ENCODE measurements around the gene SURF6.
"Not testable (repeated sequence)": the region's sequence is repeated elsewhere in the genome, so short reads cannot be mapped to it uniquely, and the experiment has no call there.

Gene SURF6

DNA sequence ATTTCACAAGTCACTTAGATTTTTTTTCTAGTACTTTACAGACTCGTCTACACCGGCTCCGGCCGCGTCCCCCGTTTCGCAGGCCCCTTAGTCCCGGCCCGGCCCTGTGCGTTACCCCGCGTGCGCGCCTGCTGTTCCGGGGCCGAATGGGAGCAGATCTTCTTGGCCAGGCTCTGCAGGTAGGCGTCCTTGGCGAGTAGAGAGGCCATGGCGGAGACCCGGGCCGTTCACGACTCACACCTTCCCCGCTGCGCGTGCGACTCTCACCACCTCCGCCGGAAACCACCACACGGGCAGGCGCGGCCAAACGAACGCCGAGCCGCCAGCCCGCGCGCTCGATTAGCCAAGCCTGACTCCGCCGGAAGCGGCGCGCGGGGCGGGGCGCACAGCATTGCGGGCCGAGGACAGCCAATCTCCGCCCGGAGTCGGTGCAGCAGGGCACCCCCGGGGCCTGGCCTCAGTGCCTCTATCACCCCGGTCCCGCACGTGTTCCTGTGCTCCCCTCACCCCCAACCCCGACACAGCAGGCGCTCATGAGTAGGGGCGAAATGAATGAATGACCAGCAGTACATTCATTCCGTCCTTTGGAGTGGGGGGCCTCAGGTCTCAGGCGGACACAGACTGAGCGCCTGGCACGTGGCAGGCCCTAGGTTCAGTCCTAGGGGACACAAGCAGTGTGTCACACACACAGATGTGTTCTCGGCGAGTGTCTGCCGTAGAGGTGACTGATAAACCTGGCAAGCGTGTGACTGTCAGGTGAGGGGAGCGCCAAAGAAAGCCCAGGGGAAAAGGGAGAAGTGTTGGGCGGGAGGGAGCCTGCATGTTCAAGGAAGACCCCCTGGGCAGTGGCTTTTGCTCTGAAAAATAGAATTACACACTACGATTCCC is at the start of gene SURF6:
Gene SURF6, minus strand, starts transcription at position 265 of the 888 bp plus-strand sequence. Its CDS starts 56 bp downstream, at position 209.
- DNase-seq (ENCODE audit: low spot score) = peak; percentile 93

DNA sequence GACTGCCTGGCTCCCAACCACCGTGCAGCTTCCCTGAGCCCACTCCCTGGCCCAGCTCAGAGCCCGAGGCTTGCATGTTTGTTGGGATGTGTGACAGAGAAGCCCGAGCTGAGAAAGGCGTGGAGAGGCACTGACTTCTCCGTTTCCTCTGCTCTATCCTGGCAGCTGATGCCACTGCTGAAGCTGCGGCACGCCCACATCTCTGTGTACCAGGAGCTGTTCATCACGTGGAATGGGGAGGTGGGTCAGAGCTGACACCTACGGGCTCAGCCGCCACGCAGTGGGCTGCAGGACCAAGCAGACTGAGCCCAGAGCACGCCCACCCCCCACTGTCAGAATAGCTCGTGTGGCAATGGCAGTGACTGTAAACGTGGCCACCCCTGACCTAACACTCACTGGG is 49.5 kb upstream of the SURF6 start:
- DNase-seq (ENCODE audit: low spot score) = no peak

DNA sequence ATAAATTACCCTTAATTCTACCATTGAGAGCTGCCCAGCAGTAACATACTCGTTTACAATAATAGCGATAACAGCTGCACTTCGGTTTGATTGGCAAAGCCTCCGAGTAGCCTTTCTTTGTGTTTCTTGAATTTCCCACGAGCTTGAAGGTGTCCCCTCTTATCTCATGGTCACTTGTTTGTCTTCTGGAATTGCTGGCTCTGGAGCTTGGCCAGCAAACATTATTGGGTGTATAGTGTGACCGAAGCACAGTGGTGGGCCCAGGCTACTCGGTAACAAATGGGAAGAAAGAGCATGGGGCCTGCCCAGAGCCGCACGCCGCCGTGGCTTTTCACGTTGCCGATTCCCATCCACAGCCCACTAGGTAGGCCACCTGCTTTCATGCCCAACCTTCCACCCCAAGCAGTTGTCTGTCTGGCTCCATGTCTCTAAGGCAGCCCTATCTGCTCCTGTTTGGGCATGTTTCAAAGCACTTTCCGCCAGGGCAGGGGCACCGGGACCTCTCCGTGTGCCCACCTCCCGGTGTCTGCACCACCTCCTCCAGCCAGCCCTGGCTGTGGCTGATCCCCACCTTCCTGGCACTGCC is 48.8 kb upstream of the SURF6 start:
- no peak for DNase-seq (ENCODE audit: low spot score)

DNA sequence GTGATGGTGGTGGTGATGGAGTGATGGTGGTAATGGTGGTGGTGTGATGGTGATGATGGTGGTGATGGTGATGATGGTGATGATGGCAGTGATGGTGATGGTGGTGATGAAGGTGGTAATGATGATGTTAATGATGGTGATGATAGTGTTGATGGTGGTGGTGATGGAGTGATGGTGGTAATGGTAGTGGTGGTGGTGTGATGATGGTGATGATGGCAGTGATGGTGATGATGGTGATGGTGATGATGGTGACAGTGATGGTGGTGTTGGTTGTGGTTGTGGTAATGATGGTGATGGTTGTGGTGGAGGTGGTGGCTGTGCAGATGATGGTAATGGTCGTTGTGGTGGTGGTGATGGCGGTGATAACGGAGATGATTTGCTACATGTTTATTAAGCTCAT is 47.5 kb upstream of the SURF6 start:
- DNase-seq (ENCODE audit: low spot score) = no peak

DNA sequence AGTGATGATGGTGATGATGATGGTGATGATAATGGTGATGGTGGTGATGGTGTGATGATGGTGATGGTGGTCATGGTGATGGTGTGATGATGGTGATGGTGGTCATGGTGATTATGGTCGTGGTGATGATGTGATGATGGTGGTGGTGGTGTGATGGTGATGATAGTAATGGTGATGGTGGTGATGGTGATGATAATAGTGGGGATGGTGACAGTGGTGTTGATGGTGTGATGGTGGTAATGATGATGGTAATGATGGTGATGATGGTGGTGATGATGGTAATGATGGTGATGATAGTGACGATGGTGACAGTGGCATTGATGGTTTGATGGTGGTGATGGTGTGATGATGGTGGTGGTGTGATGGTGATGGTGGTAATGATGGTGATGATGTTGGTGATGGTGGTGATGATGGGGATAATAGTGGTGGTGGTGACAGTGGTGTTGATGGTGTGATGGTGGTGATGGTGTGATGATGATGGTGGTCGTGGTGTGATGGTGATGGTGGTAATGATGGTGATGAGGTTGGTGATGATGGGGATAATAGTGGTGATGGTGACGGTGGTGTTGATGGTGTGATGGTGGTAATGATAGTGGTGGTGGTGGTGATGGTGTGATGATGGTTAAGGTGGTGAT is 46.6 kb upstream of the SURF6 start:
- DNase-seq (ENCODE audit: low spot score) = no peak

DNA sequence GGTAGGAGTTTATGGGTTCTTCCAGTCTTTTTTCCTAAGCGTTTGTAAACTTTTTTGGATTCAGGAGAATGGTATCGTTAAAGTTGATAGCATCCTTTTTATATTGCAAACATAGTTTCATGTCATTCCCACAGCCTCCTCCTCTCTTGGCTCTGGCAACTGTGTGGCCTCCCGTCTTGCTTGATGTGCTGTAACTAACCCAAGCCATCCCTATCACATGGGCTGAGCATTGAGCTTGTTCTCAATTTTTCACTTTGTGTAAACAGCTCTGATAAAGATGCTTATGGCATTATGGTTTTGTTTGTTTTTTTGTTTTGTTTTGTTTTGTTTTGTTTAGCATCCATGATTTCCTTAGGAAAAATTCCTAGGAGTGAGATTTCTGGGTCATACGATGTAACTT is 44.7 kb upstream of the SURF6 start:
- DNase-seq (ENCODE audit: low spot score) = no peak

DNA sequence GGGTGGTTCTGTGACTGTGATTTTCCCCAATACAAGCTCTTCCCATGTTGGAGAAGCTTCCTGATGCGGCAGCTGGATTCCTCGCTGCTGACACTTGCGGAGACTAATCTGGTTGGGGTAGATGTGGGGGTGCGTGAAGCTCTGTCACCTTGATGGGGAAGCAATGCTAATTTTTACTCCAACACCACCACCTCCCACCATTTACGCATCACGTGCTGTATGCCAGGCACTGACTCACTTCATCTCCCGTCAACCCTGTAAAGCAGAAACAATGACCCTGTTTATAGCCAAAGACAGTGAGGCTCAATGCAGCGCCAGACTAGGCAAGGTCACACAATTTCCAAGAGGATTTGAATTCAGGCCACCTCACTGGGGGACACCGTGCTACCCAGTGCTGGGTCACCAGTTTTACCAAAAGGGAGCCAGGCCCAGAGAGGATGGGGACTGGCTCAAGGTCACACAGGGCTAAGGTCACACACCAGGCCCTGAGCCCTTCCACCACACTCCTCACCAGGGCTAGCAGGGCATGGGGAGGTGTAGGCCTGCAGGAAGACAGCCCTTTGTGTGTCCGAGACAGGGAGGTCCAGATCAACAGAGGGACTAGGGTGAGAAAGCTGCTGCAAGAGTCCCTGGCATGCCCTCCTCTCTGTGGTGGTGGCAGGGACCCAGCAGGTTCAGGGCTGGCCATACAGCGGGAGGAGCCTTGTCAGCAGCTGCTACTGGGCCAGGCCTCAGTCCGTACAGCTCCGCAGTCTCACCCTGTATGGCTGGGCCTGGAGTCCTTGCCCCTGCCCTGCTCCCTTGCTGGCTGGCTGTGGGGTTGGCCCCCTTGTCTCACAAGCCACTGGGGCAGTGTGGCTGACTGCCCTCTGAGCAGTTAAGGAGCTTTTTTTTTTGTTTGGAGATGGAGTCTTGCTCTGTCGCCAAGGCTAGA is 43.4 kb upstream of the SURF6 start:
- DNase-seq (ENCODE audit: low spot score) = no peak

DNA sequence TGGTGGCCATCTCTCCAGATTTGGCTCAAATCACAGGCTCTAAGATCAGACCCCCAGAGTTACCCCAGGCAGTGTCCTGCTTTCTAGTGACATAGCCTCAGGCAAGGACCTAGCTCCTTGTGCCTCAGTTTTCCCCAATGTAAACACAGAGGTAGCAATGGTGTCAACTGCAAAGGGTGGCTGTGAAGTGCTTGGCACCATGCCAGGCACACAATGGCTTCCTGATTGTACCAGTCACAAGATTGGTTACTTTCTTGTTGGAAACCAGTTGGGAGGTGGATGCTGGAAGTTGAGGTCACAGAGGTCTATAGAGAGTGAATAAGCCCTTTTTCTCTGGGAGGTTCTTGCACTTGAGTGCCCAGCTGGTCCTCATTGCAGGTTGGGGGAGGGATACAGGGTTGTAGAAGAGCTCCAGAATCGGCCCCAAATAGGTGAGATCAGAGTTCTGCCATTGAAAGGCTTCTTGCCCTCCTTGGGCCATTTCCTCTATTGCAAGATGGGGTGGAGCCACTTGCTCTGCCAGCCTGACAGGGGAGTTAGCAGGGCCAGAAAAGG is 42.5 kb upstream of the SURF6 start:
- no peak for DNase-seq (ENCODE audit: low spot score)

DNA sequence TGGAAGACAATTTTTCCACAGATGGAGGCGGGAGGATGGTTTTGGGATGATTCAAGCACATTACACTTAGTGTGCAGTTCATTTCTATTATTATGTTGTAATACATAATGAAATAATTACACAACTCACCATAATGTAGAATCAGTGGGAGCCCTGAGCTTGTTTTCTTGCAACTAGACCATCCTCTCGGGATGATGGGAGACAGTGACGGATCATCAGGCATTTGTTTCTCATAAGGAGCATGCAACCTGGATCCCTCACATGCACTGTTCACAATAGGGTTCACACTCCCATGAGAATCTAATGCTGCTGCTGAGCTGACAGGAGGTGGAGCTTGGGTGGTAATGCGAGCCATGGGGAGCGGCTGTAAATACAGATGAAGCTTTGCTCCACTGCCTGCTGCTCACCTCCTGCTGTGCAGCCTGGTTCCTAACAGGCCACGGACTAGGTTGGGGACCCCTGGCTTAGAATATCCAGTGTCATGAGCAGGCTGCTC is 41.8 kb upstream of the SURF6 start:
- DNase-seq (ENCODE audit: low spot score) = no peak

DNA sequence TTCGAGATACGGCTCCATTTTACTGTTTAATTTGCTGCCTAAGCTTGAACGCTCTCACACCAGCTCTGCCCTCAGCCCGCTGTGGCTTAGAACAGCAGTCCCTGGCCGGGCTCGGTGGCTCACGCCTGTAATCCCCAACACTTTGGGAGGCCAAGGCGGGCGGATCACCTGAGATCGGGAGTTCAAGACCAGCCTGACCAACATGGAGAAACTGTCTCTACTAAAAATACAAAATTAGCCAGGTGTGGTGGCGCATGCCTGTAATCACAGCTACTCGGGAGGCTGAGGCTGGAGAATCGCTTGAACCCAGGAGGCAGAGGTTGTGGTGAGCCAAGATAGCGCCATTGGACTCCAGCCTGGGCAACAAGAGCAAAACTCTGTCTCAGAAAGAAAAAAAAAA is 41.3 kb upstream of the SURF6 start:
- DNase-seq (ENCODE audit: low spot score) = not testable (repeated sequence)

DNA sequence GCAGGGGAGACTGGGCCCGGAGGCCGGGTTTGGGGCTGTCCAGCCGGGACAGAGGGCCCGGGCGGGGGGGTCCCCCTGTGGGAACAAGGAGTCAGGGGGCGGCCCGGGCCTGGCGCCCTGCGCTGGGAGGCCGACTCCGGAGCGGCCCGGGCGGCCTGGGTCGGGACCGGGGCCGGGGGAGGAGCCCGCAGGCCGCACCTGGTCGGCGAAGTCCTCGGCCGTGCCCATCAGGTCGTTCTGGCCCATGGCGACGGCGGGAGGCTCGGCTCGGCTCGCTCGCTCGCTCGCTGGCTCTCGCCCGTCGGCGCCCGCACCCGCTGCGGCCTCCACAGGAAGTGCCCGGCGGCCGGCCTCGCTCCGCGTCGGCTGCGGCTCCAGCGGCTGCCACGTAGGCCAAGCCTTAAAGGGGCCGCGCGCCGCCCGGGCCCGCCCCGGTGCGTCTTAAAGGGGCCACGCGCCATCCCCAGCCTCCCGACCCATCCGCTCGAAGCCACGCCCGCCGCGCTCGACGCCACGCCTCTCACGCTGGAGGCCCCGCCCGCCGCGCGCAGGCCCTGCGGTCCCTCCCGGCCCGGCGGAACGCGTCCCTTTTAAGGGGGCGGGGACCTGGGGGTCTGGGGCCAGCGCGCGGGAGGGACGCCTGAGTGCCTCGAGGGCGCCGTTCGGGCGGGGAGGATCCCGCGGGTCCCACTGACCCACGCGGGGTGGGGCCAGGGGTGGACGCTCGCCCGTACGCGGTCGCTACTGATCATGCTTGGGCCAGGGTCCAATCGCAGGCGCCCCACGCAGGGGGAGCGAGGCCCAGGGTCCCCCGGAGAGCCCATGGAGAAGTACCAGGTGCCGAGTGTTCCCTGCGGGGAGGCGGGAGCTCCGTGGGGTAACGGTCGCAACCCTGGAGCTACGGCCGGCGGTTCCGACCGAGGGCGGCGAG is 40.0 kb upstream of the SURF6 start, which contains the start of the genes STKLD1 and SURF4:
Gene STKLD1, plus strand, starts transcription at position 643 of the 931 bp plus-strand sequence. Its CDS starts 108 bp downstream, at position 751.
Gene SURF4, minus strand, starts transcription at position 337 of the 931 bp plus-strand sequence. Its CDS starts 91 bp downstream, at position 246.
- peak; percentile 100 for DNase-seq (ENCODE audit: low spot score)

DNA sequence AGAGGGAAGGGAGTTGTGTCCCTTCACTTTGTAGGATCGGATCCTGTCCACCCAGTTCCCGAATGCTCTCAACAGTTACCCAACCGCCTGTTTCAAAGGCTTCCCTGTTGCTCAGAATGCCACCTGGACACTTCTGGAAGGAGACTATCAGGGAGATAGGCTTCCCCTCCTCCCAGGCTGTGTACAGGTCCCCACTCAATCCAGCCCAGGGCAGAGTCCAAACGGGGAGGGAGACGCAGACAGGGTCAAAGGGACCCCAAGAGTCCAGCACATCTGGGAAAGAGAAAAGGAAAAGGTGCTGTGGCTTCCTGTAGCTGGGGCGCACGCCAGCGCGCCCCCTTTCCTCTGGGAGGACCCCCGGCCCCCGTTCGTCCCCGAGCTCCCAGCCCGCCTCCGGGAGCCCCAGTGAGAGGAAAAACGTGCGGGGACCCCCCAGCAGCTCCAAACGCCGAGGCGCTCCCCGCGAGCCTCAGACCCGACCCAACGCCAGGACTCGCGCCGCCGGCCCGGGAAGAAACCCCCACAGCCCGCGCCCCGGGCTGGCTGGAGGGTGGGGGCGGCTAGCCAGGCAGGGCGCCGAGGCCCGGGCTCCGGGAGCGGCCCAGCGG is 39.2 kb upstream of the SURF6 start:
- DNase-seq (ENCODE audit: low spot score) = peak; percentile 72

DNA sequence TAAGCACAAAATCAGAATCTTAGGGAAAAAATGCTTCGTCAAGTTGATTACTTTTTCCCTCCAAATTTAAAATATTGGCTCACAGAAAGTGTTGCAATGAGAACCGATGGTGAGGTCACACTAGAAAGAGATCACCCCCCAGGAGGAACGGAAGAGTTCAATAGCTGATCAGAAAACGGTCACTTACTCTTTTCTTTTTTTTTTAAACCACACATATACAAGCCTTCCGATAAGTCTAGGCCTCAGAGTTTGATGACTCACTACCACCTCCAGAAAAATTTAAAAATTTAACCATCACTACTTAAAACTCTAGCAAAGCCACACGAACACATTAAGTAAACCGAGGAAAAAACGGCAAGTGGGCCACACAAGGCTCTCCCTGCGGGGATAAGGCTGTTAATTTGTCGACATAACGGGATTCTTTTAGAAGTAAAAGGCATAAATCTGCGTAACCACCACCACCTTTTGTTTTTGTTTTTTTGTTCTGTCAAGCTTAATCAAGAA is 38.7 kb upstream of the SURF6 start:
- no peak for DNase-seq (ENCODE audit: low spot score)

DNA sequence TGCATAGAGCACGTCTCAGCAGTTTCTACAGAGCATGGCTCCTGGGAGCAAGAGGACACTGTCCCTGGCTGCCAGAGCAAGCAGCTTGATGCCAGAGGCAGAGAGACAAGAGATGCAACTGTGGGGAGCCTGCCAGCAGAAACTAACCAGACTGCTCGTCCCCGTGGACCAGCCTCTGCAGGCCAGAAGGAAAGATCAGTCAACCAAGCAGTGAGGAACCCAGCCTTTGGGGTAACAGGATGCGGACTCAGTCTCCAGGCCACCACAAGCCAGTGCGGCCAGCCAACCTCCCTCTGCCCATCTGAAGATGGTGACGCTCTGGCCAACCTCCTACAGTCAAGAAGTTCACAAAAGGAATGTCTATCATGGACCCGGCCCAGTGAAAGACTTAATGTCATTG is 36.2 kb upstream of the SURF6 start:
- DNase-seq (ENCODE audit: low spot score) = no peak

DNA sequence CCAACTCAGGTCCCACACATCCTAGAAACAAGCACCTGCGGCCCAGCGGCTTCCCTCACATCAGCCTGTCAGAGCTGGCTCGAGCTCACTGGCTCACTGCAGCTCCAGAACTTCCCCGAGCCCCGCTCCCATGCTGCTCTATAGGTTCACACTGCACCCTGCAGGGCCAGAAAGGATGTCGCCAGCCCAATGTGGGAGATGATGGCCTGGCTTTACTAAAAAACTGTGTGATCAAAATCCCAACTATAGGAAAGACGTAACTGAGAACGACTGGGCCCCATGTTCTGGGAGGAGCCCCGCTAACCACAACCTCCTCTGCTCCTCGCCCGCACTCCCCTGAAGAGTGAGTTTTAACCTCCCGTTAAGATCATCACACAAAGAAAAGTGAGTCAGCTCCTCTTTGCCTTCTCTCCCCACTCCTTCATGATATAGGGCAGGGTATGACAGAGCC is 35.3 kb upstream of the SURF6 start:
- no peak for DNase-seq (ENCODE audit: low spot score)

DNA sequence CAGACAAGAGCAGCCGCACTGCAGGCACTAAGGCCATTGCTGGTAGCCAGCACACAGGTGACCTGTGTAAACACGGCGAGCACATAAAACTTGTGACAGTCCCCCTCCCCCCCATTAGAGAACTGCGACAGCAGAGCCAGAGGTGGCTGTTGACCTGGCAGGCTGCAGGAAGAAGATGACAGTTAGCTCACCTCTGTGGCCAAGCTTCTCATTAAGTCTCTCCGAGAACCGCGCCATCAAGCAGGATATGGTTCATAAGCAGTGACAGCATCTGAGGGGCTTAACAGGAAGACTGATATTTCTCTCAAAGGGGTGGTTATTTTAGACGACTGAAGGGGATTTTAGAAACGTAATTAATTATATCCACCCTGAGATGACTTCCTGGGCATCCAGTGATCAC is 34.7 kb upstream of the SURF6 start:
- DNase-seq (ENCODE audit: low spot score) = no peak

DNA sequence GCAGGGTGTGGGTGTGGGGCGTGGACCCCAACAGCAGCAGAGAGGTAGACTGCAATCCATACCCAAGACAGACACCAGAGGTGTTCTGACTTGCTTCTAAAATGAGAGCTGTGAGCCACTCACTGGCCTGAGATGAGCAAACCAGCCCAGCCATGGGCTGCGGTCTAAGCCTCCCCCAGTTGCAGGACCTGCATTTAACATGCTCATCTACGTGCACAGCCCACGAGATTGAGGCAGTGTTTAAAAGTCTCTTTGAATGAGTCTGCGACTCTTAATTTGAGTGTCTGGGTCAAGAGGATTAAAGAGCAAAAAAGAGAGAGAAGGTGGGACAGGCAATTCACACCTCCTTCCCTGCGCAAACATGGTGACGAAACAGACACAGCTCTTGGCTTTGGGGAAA is 33.9 kb upstream of the SURF6 start:
- DNase-seq (ENCODE audit: low spot score) = no peak

DNA sequence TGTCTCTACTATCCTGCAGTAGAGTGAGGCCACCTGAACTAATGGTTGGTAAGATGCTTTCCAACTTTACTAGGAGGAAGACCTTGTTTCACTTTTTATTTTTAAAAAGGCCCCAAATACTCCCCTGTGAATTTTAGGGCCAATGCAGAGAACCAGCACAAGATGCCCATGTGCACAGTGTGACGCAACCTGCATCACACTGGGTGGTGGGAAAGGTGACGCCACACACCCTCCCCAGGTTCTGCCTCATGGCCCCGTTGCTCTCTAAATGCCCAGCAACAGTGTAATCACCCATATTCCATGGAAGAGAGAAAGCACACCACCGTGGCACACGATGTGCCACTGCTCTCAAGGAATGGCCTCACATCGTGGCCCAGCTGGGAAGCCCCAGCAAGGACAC is 33.4 kb upstream of the SURF6 start:
- DNase-seq (ENCODE audit: low spot score) = no peak

DNA sequence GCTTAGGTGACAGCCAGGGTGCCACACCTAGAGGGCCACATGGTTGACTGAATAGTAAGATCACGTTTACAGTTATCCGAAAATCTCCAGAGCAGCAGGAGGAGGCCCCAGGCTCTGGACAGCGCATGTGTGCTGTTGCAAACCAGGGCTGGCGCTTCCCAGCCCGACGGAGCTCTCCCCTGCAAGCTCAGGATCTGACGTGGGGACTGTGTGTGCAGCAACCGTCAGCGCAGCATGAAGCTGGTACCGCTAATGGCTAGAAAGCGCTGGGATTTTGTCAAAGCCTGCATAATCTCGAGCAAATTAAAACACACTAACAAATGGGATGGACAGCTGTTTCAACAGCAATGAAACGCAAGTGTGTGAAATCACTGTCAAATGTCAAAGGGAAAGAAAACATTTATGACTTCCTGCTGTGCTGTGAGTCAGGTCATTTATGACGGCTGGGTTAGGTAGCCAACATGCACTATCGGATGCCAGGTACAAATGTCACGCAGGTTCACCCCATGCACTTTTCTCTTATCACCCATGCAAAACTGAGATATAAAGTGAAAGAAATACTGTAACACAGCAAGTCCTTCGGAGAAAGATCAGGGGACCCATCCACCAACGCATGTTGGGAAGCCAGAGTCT is 32.4 kb upstream of the SURF6 start:
- DNase-seq (ENCODE audit: low spot score) = no peak

Measured in iPS-NIHi11 (cell line).